NCI-H510A treated with DMSO at 0.1 percent for 48 hours (cell line): Measurements from ENCODE around the gene CD83.
"Not testable (repeated sequence)": the region's sequence is repeated elsewhere in the genome, so short reads cannot be mapped to it uniquely, and the experiment has no call there.

Experiments used
- DNase-seq: peaks from one replicate; lab custom pipeline; 2025; lab: John Stamatoyannopoulos, UW

Gene CD83

DNA sequence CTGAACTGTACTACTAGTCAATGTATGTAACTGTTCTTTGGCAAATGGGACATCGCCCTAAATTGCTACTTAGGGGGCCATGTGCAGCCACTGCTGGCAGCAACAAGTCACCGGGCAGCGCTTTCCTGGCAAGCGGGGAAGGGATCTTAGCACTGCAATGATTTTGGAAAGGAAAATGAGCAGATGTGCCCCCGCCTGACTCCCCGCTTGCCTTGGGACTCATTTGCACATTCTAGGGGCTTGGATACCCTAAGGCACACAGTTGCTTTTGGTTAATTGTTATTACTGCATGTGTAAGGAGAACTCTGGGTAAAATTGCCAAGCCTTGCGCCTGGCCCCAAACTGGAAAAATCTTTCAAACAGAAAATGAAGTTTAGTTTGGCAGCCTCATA, 32.2 kb downstream of the CD83 start:
- no peak for DNase-seq

DNA sequence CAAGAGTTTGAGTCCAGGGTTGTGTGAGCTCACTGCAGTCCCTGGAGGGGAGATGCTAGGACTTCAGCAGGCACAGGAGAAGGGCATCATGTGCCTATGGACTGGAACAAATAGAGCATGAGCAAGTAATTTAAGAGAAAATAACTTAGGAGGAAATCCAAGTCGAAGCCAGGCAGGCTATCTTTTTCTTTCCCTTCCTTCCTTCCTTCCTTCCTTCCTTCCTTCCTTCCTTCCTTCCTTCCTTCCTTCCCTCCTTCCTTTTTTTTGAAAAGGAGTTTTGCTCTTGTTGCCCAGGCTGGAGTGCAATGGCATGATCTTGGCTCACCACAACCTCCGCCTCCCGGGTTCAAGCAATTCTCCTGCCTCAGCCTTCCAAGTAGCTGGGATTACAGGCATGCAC, 33.7 kb downstream of the CD83 start:
- not testable (repeated sequence) for DNase-seq

DNA sequence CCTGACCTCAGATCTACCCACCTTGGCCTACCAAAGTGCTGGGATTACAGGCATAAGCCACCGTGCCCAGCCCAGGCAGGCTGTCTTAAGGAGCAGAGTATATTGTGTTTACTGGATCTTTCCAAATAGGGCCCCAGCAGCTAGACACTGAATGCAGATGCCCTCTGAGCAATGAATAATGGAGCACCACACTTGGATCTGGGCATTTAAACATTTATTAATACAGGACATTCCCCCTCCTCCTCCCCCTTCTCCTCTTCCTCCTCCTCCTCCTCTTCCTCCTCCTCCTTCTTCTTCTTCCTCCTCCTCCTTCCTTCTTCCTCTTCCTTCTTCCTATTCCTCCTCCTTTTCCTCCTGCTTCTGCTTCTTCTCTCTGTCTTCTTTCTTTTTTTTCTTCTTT, 34.2 kb downstream of the CD83 start:
- DNase-seq, result no peak

DNA sequence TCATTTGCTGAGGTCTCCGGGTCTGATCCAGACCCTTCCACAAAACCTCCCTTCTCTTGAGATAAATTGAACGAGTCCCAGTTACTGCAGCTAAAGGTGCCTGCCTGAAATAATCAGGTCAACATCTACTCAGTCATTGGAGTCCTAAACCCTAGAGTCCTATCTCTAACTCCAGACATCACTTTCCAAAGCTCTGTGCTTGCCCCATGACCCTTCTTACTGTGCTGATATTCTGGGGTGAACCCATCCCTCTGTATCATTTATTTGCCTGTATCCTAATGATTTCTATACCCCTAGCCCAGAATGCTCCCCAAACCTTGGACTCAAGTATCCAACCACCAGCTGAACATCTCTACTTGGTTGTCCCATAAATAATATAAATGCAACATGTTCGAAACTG, 35.7 kb downstream of the CD83 start:
- no peak for DNase-seq

DNA sequence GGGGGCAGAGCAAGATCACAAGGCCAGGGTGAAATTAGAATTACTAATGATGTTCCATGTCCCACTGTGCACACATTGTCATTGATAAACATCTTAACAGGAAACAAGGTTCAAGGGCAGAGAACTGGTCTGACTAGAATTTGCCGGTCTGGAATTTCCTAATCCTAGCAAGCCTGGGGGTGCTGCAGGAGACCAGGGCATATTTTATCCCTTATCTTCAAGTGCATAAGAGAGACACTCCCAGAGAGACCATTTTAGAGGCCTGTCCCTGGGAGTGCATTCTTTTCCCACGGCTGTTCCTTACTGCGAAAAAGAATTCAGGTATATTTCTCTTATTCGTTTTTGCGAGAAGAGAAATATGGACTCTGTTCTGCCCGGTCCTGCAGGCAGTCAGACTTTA, 41.5 kb downstream of the CD83 start:
- no peak for DNase-seq

DNA sequence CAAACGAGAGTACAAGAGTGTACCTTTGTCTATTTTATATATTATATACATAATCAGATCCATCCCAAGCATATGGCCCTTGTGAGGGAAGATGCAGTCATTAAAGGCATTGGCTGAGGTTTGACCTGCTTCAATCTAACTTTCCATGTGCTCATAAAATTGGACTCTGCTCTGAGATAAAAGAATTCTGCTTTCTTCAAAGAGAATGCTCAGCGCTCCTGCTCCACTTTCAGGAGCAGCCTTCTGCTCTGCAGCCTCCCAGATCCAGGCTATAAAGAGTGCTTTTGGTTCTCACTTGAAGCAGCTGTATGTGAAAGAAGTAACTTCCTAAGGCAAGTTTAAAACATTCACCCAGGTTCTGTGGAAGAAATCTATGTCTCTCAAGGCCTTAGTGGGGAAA, 45.3 kb downstream of the CD83 start:
- DNase-seq, result no peak

DNA sequence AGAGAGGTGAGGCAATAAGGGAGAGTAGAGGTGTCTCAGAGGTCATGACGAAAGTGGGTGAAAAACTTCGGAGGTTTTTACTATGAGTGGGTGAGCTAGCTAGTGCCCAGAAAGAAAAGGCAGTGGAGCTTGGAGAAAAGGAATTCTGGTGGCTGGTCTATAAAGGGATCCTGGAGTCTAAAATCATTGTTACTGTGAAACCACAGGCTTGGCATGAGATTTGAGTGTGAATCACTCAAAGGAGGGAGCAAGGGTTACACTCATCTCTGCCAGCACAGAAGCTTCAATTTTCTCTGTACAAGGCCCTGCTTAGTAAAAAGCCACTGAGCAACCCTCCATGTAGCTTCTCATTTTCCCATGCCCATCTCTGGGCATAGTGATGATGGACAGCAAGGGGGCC, 47.5 kb downstream of the CD83 start:
- no peak for DNase-seq

DNA sequence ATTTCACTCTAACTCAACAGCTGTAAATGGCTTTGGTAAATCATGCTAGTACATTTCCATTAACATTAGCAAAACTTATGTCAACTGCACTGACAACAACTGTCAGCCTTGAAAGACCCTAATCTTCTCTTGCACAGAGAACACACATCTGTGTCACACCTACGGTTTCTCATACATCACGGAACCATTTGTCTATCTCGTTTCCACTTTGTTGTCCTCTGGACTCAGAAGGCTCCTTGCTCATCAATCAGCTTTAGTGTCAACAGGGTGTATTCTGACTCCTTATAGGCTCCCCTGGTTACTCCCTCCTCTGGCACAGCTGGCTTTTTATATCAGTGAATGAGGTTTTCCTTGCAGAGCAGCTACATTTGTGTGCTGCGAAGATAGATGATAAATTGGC, 49.3 kb downstream of the CD83 start:
- DNase-seq, result no peak

DNA sequence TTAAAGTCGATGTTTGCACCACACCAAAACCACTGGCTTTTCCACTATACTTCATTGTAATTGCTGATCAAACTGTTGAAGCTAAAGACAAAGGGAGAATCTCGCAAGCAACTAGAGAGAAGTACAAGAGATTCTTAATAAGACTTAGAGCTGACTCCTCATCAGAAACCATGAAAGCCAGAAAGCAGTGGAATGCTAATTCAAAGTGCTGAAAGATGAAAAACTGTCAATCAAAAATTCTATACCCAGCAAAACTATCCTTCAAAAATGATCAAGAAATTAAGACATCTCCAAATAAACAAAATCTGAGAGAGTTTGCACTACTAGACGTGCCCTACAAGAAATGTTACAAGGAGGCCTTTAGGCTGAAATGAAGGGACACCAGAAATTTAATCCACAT, 52.6 kb downstream of the CD83 start:
- DNase-seq, result no peak

DNA sequence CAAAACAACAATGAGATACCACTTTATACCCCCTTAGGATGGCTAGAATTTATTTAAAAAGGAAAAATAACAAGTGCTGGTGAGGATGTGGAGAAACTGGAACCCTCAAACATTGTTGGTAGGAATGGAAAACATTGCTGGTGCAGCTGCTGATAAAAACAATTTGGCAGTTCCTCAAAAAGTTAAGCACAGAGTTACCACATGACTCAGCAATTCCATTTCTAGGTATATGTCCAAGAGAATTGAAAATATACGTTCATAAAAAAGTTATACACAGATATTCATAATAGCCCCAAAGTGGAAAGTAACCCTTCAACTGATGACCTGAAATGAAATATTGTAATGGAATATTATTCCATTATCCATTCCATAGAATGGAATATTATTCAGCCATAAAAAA, 55.0 kb downstream of the CD83 start:
- DNase-seq, result no peak

DNA sequence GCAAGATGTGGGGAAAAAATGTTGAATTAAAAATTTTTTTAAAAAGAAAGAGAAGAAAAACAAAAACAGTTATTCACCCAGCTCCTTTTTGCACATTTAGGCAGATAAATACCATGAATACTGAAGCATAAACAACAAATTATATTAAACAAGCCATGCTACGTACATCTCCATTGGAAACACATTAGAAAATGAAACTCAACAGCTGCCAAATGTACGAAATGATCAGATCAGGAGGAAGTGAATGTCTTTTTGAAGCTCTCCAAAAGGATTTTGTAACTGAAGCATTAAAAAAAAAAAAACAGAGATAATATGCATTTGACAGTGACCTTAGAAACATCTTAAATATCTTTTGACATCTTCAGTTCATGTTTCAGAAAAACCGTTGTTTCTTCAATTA, 56.7 kb downstream of the CD83 start:
- DNase-seq, result no peak

DNA sequence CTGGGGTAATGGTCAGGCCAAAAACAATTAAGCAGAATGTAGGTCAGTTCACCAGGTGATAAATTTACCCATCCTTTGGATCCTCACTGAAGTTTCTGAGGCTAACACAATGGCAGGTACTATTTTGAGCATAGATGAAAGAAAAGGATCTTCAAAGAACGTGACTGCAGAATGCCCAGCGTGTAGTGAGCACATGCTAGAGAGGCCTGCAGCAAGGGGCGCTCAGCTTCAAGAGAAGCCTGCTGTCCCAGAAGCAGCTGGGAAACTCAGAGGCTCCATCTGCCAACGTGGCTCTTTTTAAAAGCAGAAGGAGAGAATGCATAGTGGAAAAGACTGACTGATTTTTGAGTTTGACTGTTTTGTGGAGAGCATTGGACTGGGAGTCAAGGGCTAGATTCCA, 57.4 kb downstream of the CD83 start:
- DNase-seq, result no peak

DNA sequence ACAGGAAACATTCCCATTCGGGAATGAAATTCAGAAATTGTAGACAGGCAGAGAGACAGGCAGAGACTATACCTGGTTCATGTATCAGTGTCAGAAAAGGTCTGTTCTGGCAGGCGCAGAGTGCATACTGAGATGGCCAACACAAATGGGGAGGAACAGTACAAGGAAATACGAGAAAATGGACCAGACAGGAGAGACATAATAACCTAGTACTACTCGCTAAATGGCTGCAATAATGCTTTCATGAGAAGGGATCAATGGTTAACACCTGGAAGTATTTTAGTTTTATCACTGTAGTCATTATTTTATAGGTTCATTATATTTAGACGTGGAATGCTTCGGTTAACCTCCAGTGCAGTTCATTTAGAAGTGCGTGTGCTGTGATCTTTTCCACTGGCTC, 58.9 kb downstream of the CD83 start:
- DNase-seq, result no peak

DNA sequence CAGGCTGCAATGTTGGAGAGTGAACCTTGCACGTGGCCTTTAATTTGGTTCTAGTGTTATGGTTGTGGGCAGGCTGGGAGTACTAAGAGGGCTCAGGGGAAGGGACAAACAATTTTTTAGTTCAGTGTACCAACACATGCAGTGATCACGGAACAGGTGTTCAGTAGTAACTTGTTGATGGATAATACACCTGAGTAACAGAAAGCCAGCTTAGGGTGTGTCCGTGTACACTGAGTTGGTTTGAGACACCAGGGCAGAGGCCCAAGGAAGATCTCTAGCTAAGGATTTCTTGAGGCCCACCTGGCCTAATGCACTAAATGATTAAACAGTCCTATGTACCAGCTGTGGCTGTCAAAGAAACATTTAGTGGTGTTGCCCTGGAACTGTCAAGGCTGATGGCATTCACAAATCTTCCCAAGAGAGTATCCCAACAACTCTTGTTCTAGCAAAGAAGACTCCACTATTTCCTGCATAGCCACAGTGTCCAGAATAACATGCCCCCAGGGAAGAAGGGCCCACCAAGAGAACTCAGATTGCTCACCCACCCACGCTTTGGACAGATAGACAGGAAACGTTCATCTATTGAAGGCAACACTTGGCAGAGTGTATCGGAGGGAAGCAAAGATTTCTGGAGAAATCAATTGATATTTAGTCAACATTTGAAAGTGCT, 60.0 kb downstream of the CD83 start:
- DNase-seq, result no peak

DNA sequence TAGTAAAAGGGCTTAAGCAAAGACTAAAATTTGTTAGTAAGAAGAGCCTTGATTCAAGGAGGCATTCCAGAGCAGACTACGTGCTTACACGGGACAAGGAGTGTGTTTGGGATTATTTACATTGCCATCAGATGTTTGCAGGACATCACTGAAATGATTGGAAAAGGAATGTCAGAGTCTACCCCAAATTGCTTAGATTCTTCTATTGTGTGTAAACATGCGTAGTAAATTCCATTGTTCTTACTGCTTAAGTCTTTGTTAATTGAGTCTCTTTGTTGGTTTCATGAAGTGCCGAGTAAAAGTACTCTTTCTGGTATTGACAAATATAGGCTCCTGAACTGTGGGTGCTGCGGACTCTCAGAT, 60.5 kb downstream of the CD83 start:
- no peak for DNase-seq

DNA sequence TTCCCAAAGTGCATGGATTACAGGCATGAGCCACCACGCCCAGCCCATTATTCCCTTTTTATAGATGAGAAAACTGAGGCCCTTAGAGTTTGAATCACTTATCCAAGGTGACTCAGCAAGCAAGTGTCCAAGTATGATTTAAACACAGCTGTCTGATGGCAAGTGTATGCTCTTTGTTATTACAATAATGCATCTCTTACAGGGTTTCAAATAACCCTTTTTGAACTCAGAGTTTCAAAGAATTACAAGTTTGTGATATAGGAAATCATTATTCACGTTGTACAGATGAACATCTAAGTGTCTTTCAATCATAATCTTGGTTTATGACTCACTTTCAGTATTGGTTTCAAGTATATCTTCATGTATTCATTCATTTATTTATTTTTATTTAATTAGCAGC, 63.0 kb downstream of the CD83 start:
- no peak for DNase-seq

DNA sequence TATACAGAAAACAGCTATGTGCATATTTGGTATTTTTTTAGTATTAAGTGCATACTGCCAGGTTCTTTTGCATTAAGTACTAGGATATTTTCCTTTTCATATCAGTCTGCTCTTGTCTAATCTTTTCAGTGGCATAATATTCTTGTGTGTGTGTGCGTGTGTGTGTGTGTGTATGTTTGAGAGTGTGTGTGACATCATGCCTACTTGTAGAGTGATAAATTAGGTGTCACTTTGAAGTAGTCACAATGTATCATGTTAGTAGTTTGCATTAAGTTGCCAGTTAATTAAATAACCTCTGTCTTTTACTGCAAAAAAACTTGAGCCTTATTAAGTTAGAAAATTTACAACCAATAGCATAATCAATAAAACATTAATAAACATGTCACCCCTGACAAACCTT, 65.3 kb downstream of the CD83 start:
- no peak for DNase-seq
